NT2/D1 (cell line): ENCODE data around the gene GMCL2.

Source experiments
- SUZ12 ChIP-seq: IDR thresholded peaks from 2 replicates; pipeline ENCODE4 v1.6.1; 2011; ENCODE audit not compliant: insufficient read length, insufficient read depth; ENCODE audit errors: extremely low read depth
- YY1 ChIP-seq: IDR thresholded peaks from 2 replicates; pipeline ENCODE4 v1.6.1; 2011; ENCODE audit not compliant: insufficient read length, insufficient read depth

DNA sequence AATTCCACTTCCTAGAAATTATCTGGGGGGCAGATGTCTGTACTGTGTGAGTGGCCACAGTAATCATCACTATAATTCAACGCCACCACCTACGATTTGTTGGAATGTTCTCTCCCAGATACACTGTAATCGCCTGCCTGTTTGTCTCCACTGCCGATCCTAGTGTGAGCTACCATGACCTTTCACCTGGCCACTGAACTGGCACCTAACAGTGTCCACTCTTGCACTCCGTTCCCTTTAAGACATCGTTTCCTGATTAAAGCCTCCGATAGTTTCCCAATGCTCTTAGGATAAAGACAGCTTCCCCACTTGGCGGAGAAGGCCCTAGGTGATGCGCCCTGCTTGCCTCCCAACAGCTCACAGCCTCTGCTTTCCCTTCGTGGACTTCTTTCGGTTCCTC, 41.4 kb upstream of the GMCL2 start:
- TF ChIP-seq YY1 (no peak), SUZ12 (no peak)
